WTC11 (cell line): ENCODE results near the gene HP1BP3. TPM values are rescaled to one million over a fixed set of nuclear protein-coding genes. Genes with fewer than 3 reads are reported as not detected.

Experiments
- ATAC-seq: fragments of 200-7000 bp; cut with Tn5 transposase; 2 replicates; pipeline ENCODE4 v1.10.0; 2021; ENCODE audit warnings: mild to moderate bottlenecking, moderate library complexity
- CTCF ChIA-PET: fragments of 300-600 bp; sonication (Branson Sonifier 250); formaldehyde crosslinking; loops from one replicate; lab custom pipeline; 2021; ENCODE audit warnings: antibody characterized with exemption; lab: Charles Lee
- POLR2A ChIA-PET: fragments of 350-600 bp; sonication (Branson Sonifier 250); formaldehyde crosslinking; loops from one replicate; lab custom pipeline; 2021; ENCODE audit warnings: antibody characterized with exemption; lab: Charles Lee
- DNase-seq: peaks from one replicate; pipeline ENCODE4 v3.0.0; 2021; ENCODE audit warnings: low spot score
- H3K27ac Mint-ChIP-seq: 2 replicates; pipeline ENCODE4 v1.8.0; 2021; ENCODE audit warnings: mixed read lengths
- H3K27me3 Mint-ChIP-seq: 2 replicates; pipeline ENCODE4 v1.8.0; 2021; ENCODE audit warnings: low read depth, mild to moderate bottlenecking, moderate library complexity, mixed read lengths
- H3K36me3 Mint-ChIP-seq: 2 replicates; pipeline ENCODE4 v1.8.0; 2021; ENCODE audit warnings: mixed read lengths
- H3K4me1 Mint-ChIP-seq: 2 replicates; pipeline ENCODE4 v1.8.0; 2022; ENCODE audit warnings: mixed read lengths
- H3K4me3 Mint-ChIP-seq: 2 replicates; pipeline ENCODE4 v1.8.0; 2021; ENCODE audit warnings: mild to moderate bottlenecking, moderate library complexity, mixed read lengths
- H3K9me3 Mint-ChIP-seq: 2 replicates; pipeline ENCODE4 v1.8.0; 2021; ENCODE audit warnings: mixed read lengths
- ATF2 ChIP-seq: sonication (generic); formaldehyde crosslinking; IDR thresholded peaks from 2 replicates; pipeline ENCODE4 v1.8.1; 2022; ENCODE audit warnings: low read depth, missing genetic modification reagents, borderline replicate concordance
- CREB1 ChIP-seq: sonication (generic); formaldehyde crosslinking; IDR thresholded peaks from 2 replicates; pipeline ENCODE4 v1.8.0; 2023; ENCODE audit warnings: mild to moderate bottlenecking, missing genetic modification reagents
- CTCF ChIP-seq: fragments of 200-600 bp; IDR thresholded peaks from 2 replicates; pipeline ENCODE4 v1.8.0; 2022; ENCODE audit warnings: antibody characterized with exemption
- E2F1 ChIP-seq: sonication (generic); formaldehyde crosslinking; IDR thresholded peaks from 2 replicates; pipeline ENCODE4 v1.8.0; 2022; ENCODE audit warnings: mild to moderate bottlenecking, missing genetic modification reagents
- E2F5 ChIP-seq: sonication (generic); formaldehyde crosslinking; IDR thresholded peaks from 2 replicates; pipeline ENCODE4 v1.8.1; 2022; ENCODE audit warnings: mild to moderate bottlenecking, moderate library complexity, missing genetic modification reagents
- ETV6 ChIP-seq: sonication (generic); formaldehyde crosslinking; IDR thresholded peaks from 2 replicates; pipeline ENCODE4 v1.8.1; 2022; ENCODE audit warnings: mild to moderate bottlenecking, missing genetic modification reagents
- FOXK1 ChIP-seq: sonication (generic); formaldehyde crosslinking; IDR thresholded peaks from 2 replicates; pipeline ENCODE4 v1.8.0; 2022; ENCODE audit warnings: mild to moderate bottlenecking, moderate library complexity, missing genetic modification reagents
- FOXP1 ChIP-seq: sonication (generic); formaldehyde crosslinking; IDR thresholded peaks from 2 replicates; pipeline ENCODE4 v1.8.0; 2022; ENCODE audit warnings: missing genetic modification reagents, mild to moderate bottlenecking, moderate library complexity, borderline replicate concordance
- FOXP4 ChIP-seq: sonication (generic); formaldehyde crosslinking; IDR thresholded peaks from 2 replicates; pipeline ENCODE4 v1.8.0; 2022; ENCODE audit warnings: mild to moderate bottlenecking, missing genetic modification reagents
- HMGXB4 ChIP-seq: sonication (generic); formaldehyde crosslinking; IDR thresholded peaks from 2 replicates; pipeline ENCODE4 v1.8.1; 2023; ENCODE audit warnings: mild to moderate bottlenecking, moderate library complexity, missing genetic modification reagents
- MAX ChIP-seq: sonication (generic); formaldehyde crosslinking; IDR thresholded peaks from 2 replicates; pipeline ENCODE4 v1.8.0; 2022; ENCODE audit warnings: mild to moderate bottlenecking, missing genetic modification reagents
- MYBL2 ChIP-seq: sonication (generic); formaldehyde crosslinking; IDR thresholded peaks from 2 replicates; pipeline ENCODE4 v1.8.1; 2023; ENCODE audit warnings: mild to moderate bottlenecking, moderate library complexity, missing genetic modification reagents
- RORB ChIP-seq: fragments of 250-450 bp; sonication (Bioruptor Pico); IDR thresholded peaks from 2 replicates; pipeline ENCODE4 v1.9.0; 2021; ENCODE audit warnings: mild to moderate bottlenecking
- SP1 ChIP-seq: sonication (generic); formaldehyde crosslinking; conservative IDR thresholded peaks from 2 replicates; pipeline ENCODE4 v1.8.1; 2022; ENCODE audit warnings: missing genetic modification reagents
- STAT6 ChIP-seq: sonication (generic); formaldehyde crosslinking; conservative IDR thresholded peaks from 2 replicates; pipeline ENCODE4 v1.8.1; 2023; ENCODE audit warnings: mild to moderate bottlenecking, low read depth, missing genetic modification reagents, moderate library complexity
- USF1 ChIP-seq: sonication (generic); formaldehyde crosslinking; IDR thresholded peaks from 2 replicates; pipeline ENCODE4 v1.8.0; 2022; ENCODE audit warnings: mild to moderate bottlenecking, missing genetic modification reagents
- USF2 ChIP-seq: sonication (generic); formaldehyde crosslinking; IDR thresholded peaks from 2 replicates; pipeline ENCODE4 v1.8.1; 2023; ENCODE audit warnings: mild to moderate bottlenecking, missing genetic modification reagents, moderate library complexity
- ZNF263 ChIP-seq: sonication (generic); formaldehyde crosslinking; IDR thresholded peaks from 2 replicates; pipeline ENCODE4 v1.8.1; 2022; ENCODE audit warnings: low read depth, mild to moderate bottlenecking, moderate library complexity, missing genetic modification reagents
- ZNF423 ChIP-seq: fragments of 250-450 bp; sonication (Bioruptor Pico); IDR thresholded peaks from 2 replicates; pipeline ENCODE4 v2.1.2; 2022; ENCODE audit warnings: mild to moderate bottlenecking, moderate library complexity
- total RNA-seq: library from RNA; stranded (reverse); gene quantifications from 3 replicates; pipeline ENCODE4 v1.2.3, GENCODE V29; 2021

Gene HP1BP3
- total RNA-seq, 1 experiment from 2014 or later, result 121 TPM

- TF ChIP-seq E2F1, result no peak
- TF ChIP-seq E2F5, result 0 out of 2 replicates have a peak, but pooled peaks have one; percentile 40
- no peak for TF ChIP-seq RORB (CRISPR knock-in tag)
- 0 out of 2 replicates have a peak, but pooled peaks have one; percentile 45 for TF ChIP-seq FOXK1
- TF ChIP-seq CTCF, result peak; percentile 97
- peak; percentile 73; the same call in 1 of the 2 replicates for TF ChIP-seq HMGXB4 (CRISPR knock-in tag)
- TF ChIP-seq ZNF423 (CRISPR knock-in tag), result peak; percentile 72
- TF ChIP-seq STAT6 (CRISPR knock-in tag), result no peak
- TF ChIP-seq ZNF263 (CRISPR knock-in tag), result no peak
- peak; percentile 62; the same call in 1 of the 2 replicates for TF ChIP-seq FOXP4 (CRISPR knock-in tag)
- peak; percentile 93 for TF ChIP-seq USF1 (CRISPR knock-in tag)
- 0 out of 2 replicates have a peak, but pooled peaks have one; percentile 29 for TF ChIP-seq MYBL2 (CRISPR knock-in tag)
- peak; percentile 92 for TF ChIP-seq USF2 (CRISPR knock-in tag)
- peak; percentile 64; the same call in 1 of the 2 replicates for TF ChIP-seq ETV6 (CRISPR knock-in tag)
- peak; percentile 83 for TF ChIP-seq MAX
- peak; percentile 63 for TF ChIP-seq FOXP1 (CRISPR knock-in tag)
- TF ChIP-seq ATF2, result no peak
- TF ChIP-seq SP1 (CRISPR knock-in tag), result peak; percentile 45
- no peak for TF ChIP-seq CREB1 (CRISPR knock-in tag)
- Mint-ChIP-seq H3K27me3 (peaks cover 2% of the 10 kb centered on the region), H3K9me3 (no peaks in the 10 kb centered on the region), H3K36me3 (no peaks in the 10 kb centered on the region), H3K27ac (peak overlapping the region; percentile 77; the same call in 1 of the 2 replicates), H3K4me3 (peak overlapping the region; percentile 79), H3K4me1 (peaks cover 11% of the 10 kb centered on the region)
- DNase-seq (peak; percentile 87), ATAC-seq (peak; percentile 89)
- ChIA-PET POLR2A (interaction anchor here (0.5 to 1.6 kb wide), 8 partner anchors 22 to 1640 kb away, joined by 3 to 12 read pairs (median 4); partner anchors contain the start of genes HP1BP3, KIF17 and SH2D5), CTCF (interaction anchor here (0.5 to 2.9 kb wide), 49 partner anchors 9 to 672 kb away, joined by 3 to 124 read pairs (median 5); partner anchors contain the start of genes CDA, DDOST, FAM43B and HP1BP3)
These were observed 90.4 kb downstream of the HP1BP3 start for GRCh38 chr1:20696397-20697333.
